Measurements from ENCODE around the gene CDC27.
"Not testable (repeated sequence)": the region's sequence is repeated elsewhere in the genome, so short reads cannot be mapped to it uniquely, and the experiment has no call there.

The CDC27 gene

DNA sequence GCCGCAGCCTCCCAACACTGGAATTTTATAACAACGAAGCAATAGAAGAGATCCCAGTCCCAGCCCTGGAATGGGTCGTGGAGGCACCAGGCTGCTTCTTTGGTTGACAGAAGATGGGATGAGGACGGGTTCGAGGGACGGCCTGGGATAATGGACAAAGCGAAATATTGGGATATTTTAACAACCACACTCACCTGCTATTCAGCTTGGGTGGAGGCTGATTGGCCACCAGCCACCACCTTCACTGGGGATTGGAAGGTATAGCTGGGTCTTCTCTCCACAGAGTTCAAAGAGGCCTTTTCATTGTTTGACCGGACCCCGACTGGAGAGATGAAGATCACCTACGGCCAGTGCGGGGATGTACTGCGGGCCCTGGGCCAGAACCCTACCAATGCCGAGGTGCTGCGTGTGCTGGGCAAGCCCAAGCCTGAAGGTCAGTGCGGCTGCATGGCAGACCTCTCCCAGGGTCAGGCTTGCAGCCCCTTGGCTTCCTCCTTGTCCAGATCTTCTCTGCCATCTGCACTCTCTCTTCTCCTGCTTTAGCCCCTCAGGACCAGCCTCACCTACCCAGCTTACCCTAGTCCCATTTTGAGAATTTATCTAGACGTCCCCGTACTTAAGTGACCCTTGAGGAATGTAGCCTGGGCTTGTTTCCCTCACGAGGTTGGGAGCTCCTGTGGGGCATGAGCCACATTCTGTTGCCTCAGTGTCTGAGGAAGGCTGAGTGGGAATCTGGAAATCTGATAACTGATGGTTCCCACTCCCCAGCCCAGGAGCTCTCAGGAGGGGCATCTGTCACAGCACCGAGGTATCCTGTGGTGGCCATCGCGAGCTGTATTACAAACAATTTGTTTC lies 30.8 kb upstream of the CDC27 start:
- no peak for DNase-seq

DNA sequence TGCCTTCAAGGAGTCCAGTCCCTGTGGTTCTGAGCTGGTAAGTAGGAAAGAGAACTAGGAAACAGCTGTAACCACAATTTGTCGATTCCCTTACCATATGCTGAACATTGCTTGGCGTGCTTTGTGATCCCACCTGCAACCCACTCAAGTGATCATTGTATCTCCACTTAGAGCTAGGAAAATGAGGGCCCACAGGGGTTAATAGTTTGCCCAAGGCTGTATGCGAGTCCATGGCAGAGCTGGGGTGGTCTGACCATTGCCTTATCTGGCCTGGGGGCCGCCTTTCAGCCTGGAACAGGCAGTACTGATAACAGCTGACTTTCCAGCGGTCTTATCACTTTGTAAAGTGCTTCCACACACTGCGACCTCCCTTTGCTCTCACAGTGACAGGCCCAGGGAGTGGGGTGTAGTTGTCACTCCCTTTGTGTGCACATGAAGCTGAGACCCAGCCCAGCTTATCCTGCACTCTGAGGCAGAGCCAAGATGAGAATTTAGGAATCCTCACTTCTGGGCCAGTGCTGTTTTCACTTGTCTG lies 29.9 kb upstream of the CDC27 start:
- DNase-seq: no peak

DNA sequence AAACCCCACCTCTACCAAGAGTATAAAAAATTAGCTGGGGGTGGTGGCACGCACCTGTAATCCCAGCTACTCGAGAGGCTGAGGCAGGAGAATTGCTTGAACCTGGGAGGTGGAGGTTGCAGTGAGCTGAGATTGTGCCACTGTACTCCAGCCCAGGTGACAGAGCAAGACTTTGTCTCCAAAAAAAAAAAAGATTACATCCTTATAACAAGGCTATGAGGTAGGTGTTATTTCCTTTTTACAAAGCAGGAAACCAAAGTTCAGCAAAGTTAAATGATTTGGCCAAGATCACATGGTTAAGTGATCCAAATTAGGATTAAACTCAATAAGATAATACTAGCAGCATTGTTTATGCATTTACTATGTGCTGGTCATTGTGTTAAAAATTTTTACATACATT lies 28.2 kb upstream of the CDC27 start:
- DNase-seq: not testable (repeated sequence)

DNA sequence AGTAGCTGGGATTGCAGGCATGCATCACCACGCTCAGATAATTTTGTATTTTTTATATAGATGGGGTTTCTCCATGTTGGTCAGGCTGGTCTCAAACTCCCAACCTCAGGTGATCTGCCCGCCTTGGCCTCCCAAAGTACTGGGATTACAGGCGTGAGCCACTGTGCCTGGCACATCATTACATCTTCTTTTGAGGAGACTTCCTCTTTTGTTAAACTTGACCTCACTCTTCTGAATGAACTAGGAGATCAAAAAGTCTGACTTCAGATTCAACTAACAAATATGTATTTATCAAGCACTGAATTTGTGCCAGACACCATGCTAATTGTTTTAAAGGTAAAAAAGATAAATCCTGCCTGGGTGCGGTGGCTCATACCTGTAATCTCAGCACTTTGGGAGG lies 27.7 kb upstream of the CDC27 start:
- DNase-seq: not testable (repeated sequence)

DNA sequence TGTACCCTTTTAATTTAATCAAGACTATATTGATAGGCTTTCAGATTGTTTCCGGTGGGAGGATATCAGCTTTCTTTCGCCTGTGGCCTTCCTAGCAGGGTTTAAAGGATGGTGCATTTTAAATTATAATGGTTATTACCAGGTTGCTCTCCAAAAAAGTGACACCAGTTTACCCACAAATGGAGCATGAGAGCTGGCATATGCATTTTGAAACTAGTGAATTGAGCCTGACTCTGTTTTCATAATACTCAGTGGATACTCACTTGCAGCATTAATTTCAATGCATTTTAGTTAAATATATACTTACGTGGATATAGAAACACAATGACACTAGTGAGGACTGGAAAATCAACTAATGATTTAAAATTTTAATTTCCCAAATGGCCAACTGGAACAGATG lies 25.8 kb upstream of the CDC27 start:
- DNase-seq: no peak

DNA sequence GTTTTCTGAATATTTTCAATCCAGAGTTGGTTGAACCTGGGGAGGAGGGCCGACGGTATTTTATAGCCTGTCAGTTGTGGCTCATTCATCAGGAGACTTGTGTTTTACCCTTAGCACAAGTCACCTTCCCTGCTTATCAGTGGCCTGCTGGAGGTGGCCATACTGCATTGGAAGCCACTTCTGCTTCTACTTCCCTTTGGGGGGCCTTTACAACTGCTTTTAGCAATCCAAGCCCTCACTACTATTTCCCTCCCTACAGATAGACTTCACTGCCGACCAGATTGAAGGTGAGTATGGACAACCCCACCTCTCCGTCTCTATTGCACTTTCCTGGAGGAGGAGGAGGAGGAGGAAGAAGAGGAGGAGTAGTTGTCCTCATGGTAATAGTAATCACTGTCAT lies 24.4 kb upstream of the CDC27 start:
- no peak for DNase-seq

GRCh38 chr17:47212458-47212857 lies 23.4 kb upstream of the CDC27 start:
- no peak for DNase-seq

DNA sequence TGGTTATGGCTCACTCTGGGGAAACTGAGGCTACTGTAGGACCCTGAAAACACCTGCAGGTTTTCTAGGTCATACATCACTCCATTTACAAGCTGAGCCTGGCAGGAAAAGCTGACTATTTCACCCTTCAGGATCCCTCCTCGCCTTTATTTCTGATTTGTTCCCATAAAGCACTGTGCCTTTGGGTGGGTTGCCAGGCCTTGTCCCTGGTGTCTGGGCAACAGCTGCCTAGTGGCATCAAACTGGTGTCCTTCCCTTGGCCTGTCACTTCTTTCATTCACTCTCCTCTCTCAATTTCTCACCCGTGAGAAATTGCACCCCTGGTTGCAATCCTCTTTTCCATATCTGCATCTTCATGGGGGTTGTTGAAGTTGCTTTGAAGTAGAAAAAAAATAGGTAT lies 21.7 kb upstream of the CDC27 start:
- DNase-seq: no peak

GRCh38 chr17:47210105-47210504 lies 21.0 kb upstream of the CDC27 start:
- no peak for DNase-seq

DNA sequence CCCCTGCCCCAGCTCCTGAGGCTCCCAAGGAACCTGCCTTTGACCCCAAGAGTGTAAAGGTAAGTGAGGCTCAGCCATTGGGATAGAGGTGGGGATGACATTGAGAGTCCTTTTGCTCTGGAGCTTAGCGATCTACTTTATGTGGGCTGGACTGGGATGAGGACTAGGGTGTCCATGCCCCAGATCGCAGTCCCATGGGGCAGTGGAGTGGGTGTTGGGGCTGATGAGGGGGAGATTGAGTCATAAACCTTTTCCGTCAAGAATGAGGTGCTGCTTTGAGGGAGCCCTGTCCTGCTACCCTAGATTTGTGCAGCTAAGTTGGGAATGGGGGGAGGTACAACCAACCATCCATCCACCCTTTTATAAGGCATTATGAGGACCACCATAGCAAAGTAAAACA lies 20.4 kb upstream of the CDC27 start:
- DNase-seq: no peak

GRCh38 chr17:47208744-47209488 lies 19.8 kb upstream of the CDC27 start, which contains the start of gene MYL4:
MYL4 (plus strand) TSS chr17:47209348; CDS start chr17:47209423, 75 bp downstream.
- DNase-seq: no peak

DNA sequence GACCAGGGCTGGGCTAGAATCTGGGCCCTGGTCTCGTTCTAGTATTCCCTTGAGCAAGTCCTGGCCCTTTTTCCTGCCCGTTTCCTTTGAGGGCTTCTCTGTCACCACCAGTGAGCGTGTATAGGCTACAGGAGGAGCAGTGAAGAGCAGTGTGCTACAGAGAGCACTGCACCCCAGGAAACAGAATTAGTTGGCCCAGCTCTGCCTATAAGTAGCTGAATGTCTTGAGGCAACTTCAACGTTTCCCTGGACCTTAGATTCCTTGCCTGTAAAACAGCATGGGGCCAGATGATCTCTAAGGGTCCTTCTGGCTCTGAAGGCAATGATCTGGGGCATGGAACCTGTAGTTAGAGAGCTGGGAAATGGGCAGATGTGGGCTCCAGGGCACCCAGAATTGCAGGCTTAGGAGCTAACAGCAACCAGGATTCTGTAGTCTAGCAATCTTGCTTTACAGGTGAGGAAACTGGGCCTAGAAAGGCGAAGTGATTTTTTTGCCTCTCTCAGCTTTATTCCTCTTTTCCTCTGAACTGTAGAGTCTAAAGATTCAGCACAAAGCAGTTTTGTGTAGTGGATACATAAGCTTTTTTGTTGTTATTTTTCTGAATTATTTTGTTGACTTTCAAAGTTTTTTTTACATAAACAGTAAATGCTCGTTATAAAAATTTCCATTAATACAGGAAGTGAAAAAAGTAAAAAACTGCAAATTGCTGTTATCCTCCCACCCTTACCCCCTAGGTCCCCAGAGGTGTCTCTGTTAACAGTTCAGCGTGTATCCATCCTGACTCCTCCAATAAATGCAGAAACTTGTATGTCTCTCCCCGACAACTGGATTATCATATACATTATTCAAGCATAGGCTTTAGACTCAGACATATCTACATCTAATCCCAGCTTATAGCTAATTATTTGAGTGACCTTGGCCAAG lies 18.3 kb upstream of the CDC27 start:
- no peak for DNase-seq

DNA sequence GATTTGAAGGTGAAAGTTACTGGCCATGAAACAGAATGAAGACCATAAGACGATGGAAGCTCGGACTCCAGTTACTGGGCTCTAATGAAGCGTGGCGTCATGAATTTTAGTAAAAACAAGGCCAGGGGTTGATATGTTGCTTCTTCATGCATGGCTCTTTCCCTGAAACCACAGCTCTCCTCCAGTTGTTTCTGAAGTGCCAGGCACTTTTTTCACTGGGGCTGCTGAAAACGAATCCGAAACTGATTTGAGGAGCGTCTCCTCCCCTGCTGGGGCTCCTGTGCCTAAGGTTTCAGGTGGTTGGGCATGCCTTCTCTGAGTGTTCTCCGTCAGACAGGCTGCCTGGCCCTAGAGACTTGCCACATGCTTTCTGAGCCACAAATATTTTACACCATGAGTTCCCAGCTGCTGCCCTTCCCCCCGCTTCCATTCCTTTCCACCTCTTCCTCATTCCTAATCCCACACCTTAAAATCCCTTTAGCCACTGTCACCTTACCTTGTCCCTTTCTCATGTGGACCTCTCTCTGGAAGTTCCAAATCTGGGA lies 16.4 kb upstream of the CDC27 start:
- DNase-seq: no peak

- peak; percentile 8 for DNase-seq
Observed at GRCh38 chr17:47204722-47205418, 15.8 kb upstream of the CDC27 start.

DNA sequence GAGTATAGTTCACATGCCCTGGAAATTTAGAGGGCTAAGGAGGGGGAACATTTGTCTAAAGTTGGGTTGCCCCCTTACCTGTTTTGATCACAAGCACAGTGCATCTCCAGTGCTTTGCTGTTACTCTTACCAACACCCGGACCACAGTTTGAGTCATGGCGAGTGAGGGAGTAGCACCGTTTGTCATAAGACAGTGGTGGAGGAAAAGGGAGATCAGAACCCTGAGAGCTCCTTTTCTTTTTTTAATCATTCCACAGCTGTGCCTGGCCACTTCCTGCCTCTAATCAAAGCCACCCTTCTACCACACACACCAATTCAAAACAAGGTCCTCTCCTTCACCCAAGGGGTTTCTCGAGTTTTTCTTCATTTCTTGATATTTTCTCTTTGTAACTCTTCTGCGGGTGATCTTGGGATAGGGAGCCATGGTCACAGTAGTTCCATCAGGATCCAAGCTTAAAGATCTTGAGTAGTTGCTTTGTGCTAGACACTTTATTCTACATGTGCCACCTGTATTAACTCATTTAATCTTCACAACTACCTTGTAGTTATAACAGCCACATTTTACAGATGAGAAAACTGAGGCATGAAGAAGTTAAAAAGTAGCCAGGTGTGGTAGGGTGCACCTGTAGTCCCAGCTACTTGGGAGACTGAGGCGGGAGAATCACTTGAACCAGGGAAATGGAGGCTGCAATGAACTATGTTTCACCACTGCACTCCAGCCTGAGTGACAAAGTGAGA lies 15.1 kb upstream of the CDC27 start:
- no peak for DNase-seq

- no peak for DNase-seq
Observed at GRCh38 chr17:47201166-47201565, 12.1 kb upstream of the CDC27 start.

GRCh38 chr17:47200325-47200664 lies 11.2 kb upstream of the CDC27 start:
- no peak for DNase-seq

GRCh38 chr17:47199627-47200324 lies 10.7 kb upstream of the CDC27 start:
- no peak for DNase-seq

- DNase-seq: no peak
Observed at GRCh38 chr17:47197821-47198220, 8.7 kb upstream of the CDC27 start.

- no peak for DNase-seq
Observed at GRCh38 chr17:47193931-47194511, 4.9 kb upstream of the CDC27 start.

Data from NCI-H1694 treated with DMSO at 0.1 percent for 48 hours (cell line).